Measurements from ENCODE around the gene CYSLTR2.
"Not testable (repeated sequence)": the region's sequence is repeated elsewhere in the genome, so short reads cannot be mapped to it uniquely, and the experiment has no call there.

- not testable (repeated sequence) for TF ChIP-seq POLR2AphosphoS5 (IDR thresholded peaks at IDR 0.05; ENCODE audit: low read depth, low read length); CTCF (IDR thresholded peaks at IDR 0.05; ENCODE audit: control extremely low read depth in 1 of 3, insufficient read depth in 1 of 3, low read depth in 1 of 3, low read length in 3 of 3); CBX5 (IDR thresholded peaks at IDR 0.05; ENCODE audit: low read depth, low read length); SIRT6 (IDR thresholded peaks at IDR 0.05; ENCODE audit: low read length); GABPA (IDR thresholded peaks at IDR 0.05; ENCODE audit: borderline replicate concordance, insufficient read depth, low read length); USF2 (IDR thresholded peaks at IDR 0.05; ENCODE audit: low read length); SP4 (IDR thresholded peaks at IDR 0.05; ENCODE audit: low read length); RNF2 (IDR thresholded peaks at IDR 0.05; ENCODE audit: borderline replicate concordance, low read depth, low read length, missing control alignments, poor library complexity, severe bottlenecking); SIN3A (conservative IDR thresholded peaks at IDR 0.05 in 1 of 2, IDR thresholded peaks at IDR 0.05 in 1 of 2; ENCODE audit: low read depth in 1 of 2, low read length in 2 of 2); ZNF274 (IDR thresholded peaks at IDR 0.05; ENCODE audit: borderline replicate concordance, extremely low read depth, low read length); ASH2L (IDR thresholded peaks at IDR 0.05; ENCODE audit: low read length); MAFK (IDR thresholded peaks at IDR 0.05; ENCODE audit: low read depth, low read length)
These were observed 17.7 kb downstream of the CYSLTR2 start for GRCh38 chr13:48671421-48671820.
